ACC112 (cell line): ENCODE measurements around the gene CDH23.

ENCODE experiments used
- H2AFZ ChIP-seq: fragments of 200-600 bp; sonication (generic); one replicate; pipeline ENCODE4 v1.6.0; 2017; ENCODE audit warnings: antibody characterized with exemption, low read length; ENCODE audit not compliant: unreplicated experiment
- H3K27ac ChIP-seq: fragments of 200-600 bp; sonication (generic); 2 replicates; pipeline ENCODE4 v1.5.1; 2014; ENCODE audit warnings: low read depth, mild to moderate bottlenecking, antibody characterized with exemption, low read length, moderate library complexity
- H3K27me3 ChIP-seq: fragments of 200-600 bp; sonication (generic); 2 replicates; pipeline ENCODE4 v1.6.1; 2014; ENCODE audit warnings: mild to moderate bottlenecking, antibody characterized with exemption, low read length, moderate library complexity, mixed read lengths; ENCODE audit not compliant: insufficient read depth
- H3K36me3 ChIP-seq: fragments of 200-600 bp; sonication (generic); 2 replicates; pipeline ENCODE4 v1.6.1; 2016; ENCODE audit warnings: mild to moderate bottlenecking, antibody characterized with exemption, low read length, moderate library complexity, mixed read lengths; ENCODE audit not compliant: insufficient read depth
- H3K4me1 ChIP-seq: fragments of 200-600 bp; sonication (generic); one replicate; pipeline ENCODE4 v1.6.1; 2016; ENCODE audit warnings: low read length, mixed read lengths; ENCODE audit not compliant: insufficient read depth, unreplicated experiment, control insufficient read depth
- H3K4me3 ChIP-seq: fragments of 200-600 bp; sonication (generic); 2 replicates; pipeline ENCODE4 v1.5.1; 2014; ENCODE audit warnings: mild to moderate bottlenecking, low read depth, low read length
- H3K79me2 ChIP-seq: fragments of 200-600 bp; sonication (generic); one replicate; pipeline ENCODE4 v1.6.0; 2016; ENCODE audit warnings: low read length; ENCODE audit not compliant: control insufficient read depth, unreplicated experiment, insufficient read depth

The CDH23 gene

DNA sequence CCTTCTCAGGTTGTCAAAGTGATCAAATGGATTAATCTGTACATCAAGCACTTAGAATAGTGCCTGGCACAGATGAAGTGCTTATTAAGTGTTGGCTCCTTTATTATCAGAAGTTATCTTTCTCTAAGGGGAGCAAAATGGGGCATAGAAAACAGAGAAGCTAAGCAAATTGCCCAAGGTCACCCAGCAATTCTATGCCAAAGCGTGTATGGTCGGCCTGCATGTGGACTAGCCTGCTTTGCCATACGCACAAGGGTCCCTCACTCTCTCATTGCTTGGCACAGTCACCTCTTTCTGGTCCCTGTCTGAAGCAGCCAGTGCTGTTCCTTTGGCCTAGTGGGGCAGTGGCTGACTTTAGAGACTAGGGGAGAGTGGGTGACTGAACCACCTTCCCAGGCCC lies 45.3 kb downstream of the CDH23 start:
- no peak overlapping the region for H2AFZ ChIP-seq
- H3K27me3 ChIP-seq, result peaks cover 14% of the 10 kb centered on the region

GRCh38 chr10:71442859-71443570 lies 46.3 kb downstream of the CDH23 start:
- H3K4me3 ChIP-seq, result no peak overlapping the region
- no peaks in the 10 kb centered on the region for H3K36me3 ChIP-seq
- no peak overlapping the region for H2AFZ ChIP-seq
- H3K27ac ChIP-seq, result no peak overlapping the region
- H3K27me3 ChIP-seq, result peaks cover 14% of the 10 kb centered on the region
- no peaks in the 10 kb centered on the region for H3K4me1 ChIP-seq
- no peaks in the 10 kb centered on the region for H3K79me2 ChIP-seq

More for the DNA sequence above, 45.3 kb downstream of the CDH23 start:
- Histone ChIP-seq H3K79me2 (no peaks in the 10 kb centered on the region), H3K27ac (no peak overlapping the region), H3K4me1 (no peaks in the 10 kb centered on the region), H3K4me3 (no peak overlapping the region), H3K36me3 (no peaks in the 10 kb centered on the region)

DNA sequence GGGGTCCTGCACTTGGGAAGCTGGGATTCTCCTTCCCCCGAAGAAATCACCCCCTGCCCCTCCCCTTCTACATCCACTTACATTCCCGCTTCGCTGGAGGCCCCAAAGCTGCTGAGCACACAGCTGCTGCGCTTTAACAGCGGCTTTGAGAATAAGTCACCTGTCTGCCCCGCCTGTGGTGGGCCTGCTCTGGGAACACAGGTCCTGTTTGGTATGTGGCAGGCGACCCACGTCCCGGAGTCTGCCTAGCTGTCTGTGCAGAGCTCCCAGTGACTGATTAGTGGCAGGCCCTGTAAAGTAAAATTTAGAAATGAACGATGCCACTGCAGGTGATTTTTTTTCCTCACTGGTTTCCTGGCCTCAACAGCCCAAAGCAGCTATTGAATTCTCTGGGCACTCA lies 47.0 kb downstream of the CDH23 start:
- Histone ChIP-seq H3K27ac (no peak overlapping the region), H3K27me3 (peaks cover 14% of the 10 kb centered on the region), H2AFZ (no peak overlapping the region), H3K79me2 (no peaks in the 10 kb centered on the region), H3K36me3 (no peaks in the 10 kb centered on the region), H3K4me1 (no peaks in the 10 kb centered on the region), H3K4me3 (no peak overlapping the region)

GRCh38 chr10:71444284-71445054 lies 47.7 kb downstream of the CDH23 start:
- Histone ChIP-seq H3K27ac (no peak overlapping the region), H3K36me3 (no peaks in the 10 kb centered on the region), H2AFZ (no peak overlapping the region), H3K4me3 (no peak overlapping the region), H3K27me3 (peaks cover 14% of the 10 kb centered on the region), H3K4me1 (no peaks in the 10 kb centered on the region), H3K79me2 (no peaks in the 10 kb centered on the region)

DNA sequence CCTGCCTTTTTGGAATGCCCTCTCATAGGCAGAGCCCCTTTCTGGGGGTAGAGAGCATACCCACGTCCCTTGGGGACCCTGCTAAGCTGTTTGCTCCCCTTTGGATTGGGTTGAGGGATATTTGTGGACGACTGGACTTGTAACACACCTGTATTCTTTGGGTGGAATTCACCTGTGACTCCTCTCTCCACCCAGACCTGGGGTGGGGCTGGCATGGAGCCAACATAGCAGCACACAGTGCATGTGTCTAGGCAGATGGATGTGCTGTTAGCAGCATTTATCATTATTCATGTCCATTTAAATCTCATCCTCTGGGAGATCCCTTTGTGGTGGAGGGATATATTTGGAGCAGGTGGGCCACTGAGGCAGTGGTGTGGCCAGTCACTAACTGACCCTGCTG lies 51.0 kb downstream of the CDH23 start:
- Histone ChIP-seq H3K4me3 (no peak overlapping the region), H3K79me2 (no peaks in the 10 kb centered on the region), H3K27me3 (peaks cover 10% of the 10 kb centered on the region; the same call in 1 of the 2 replicates), H2AFZ (no peak overlapping the region), H3K4me1 (no peaks in the 10 kb centered on the region), H3K27ac (no peak overlapping the region), H3K36me3 (no peaks in the 10 kb centered on the region)

DNA sequence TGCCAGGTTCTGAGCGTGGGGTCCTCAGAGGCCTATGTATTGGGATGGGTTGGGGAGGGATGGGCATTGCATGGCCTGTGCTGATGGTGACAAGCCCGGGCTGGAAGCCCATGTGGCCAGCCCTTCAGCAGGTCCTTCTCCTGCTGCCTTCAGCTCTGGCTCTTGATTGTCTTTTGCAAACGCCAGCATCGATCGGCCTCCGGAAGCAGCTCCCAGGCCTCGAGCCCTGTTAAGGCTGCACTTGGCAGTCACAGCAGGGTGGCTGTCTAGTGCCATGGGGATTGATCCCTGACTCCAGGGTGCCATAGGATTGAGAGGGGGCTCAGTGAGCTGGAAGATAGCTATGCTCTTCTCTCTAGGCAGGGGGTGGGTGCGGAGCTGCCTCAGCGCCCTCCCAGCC lies 51.4 kb downstream of the CDH23 start:
- Histone ChIP-seq H3K27ac (no peak overlapping the region), H3K4me3 (no peak overlapping the region), H3K4me1 (no peaks in the 10 kb centered on the region), H3K36me3 (no peaks in the 10 kb centered on the region), H3K79me2 (no peaks in the 10 kb centered on the region), H2AFZ (no peak overlapping the region), H3K27me3 (peaks cover 14% of the 10 kb centered on the region; the same call in 1 of the 2 replicates)

DNA sequence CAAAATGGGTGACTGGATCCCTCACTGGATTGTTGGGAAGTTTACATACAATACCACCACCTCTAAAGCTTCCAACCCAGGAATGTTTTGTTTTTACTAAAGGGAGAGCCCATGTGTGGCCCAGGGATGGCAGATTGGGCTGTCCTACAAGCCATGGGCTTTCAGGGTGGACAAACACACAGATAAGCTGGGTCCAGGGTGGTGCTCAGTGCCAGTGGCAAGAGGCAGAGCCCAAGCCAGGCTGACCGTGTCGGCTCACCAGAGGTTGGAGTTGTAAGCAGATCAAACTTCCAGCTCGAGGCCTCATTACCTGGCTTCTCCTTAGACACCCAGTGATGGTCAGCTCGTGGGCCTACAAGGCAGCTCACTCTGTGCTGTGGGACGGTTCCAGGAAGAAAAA lies 52.3 kb downstream of the CDH23 start:
- H3K4me3 ChIP-seq, result no peak overlapping the region
- H3K4me1 ChIP-seq, result no peaks in the 10 kb centered on the region
- H3K27ac ChIP-seq, result no peak overlapping the region
- no peaks in the 10 kb centered on the region for H3K79me2 ChIP-seq
- peaks cover 20% of the 10 kb centered on the region for H3K27me3 ChIP-seq
- H3K36me3 ChIP-seq, result no peaks in the 10 kb centered on the region
- no peak overlapping the region for H2AFZ ChIP-seq

DNA sequence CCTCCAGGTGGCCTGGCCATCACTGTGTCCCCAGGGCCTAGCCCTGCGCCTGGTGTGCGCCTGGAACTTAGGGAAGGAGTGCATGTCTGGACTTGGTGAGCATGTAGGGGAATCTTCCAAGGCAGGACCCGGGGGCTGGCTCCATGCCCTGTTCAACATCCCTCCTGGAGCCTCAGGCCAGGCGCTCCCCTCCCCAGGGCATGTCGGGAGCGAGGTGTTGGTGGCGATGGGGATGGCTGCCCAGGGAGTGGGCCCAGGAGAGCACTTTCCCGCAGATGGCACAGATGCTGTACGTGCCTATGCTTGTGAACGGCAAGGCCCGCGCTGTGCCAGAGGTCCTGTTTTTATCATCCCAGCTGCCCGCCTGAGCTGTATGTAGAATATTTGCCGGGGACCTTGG lies 55.0 kb downstream of the CDH23 start:
- H3K27ac ChIP-seq, result no peak overlapping the region
- no peak overlapping the region for H3K4me3 ChIP-seq
- no peaks in the 10 kb centered on the region for H3K36me3 ChIP-seq
- no peaks in the 10 kb centered on the region for H3K79me2 ChIP-seq
- H2AFZ ChIP-seq, result no peak overlapping the region
- H3K27me3 ChIP-seq, result peaks cover 35% of the 10 kb centered on the region
- H3K4me1 ChIP-seq, result no peaks in the 10 kb centered on the region

GRCh38 chr10:71453186-71453585 lies 56.5 kb downstream of the CDH23 start:
- H3K27ac ChIP-seq, result no peak overlapping the region
- H3K27me3 ChIP-seq, result peaks cover 49% of the 10 kb centered on the region
- H3K79me2 ChIP-seq, result no peaks in the 10 kb centered on the region
- H3K36me3 ChIP-seq, result no peaks in the 10 kb centered on the region
- H2AFZ ChIP-seq, result no peak overlapping the region
- H3K4me3 ChIP-seq, result no peak overlapping the region
- no peaks in the 10 kb centered on the region for H3K4me1 ChIP-seq

DNA sequence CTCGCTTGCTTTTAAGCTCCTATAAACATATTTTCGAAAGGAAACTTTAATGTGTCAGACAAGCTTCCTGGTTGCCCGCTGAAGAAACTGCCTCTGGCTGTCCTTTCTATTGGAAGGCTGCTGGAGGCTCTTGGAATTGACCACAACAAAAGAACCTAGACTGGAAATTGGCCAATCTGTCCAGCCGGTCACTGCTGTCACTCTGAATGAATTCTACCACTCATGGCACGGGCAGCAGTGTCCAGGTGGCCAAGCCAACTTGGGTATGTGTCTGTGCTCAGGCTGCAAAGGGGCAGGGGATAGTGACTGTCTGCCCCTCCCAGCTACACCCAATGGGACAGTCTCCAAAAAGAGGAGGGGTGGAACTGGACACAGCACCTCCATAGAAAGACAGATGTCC lies 57.6 kb downstream of the CDH23 start:
- Histone ChIP-seq H2AFZ (no peak overlapping the region), H3K4me3 (no peak overlapping the region), H3K27ac (no peak overlapping the region), H3K4me1 (no peaks in the 10 kb centered on the region), H3K27me3 (peaks cover 56% of the 10 kb centered on the region), H3K36me3 (no peaks in the 10 kb centered on the region), H3K79me2 (no peaks in the 10 kb centered on the region)

DNA sequence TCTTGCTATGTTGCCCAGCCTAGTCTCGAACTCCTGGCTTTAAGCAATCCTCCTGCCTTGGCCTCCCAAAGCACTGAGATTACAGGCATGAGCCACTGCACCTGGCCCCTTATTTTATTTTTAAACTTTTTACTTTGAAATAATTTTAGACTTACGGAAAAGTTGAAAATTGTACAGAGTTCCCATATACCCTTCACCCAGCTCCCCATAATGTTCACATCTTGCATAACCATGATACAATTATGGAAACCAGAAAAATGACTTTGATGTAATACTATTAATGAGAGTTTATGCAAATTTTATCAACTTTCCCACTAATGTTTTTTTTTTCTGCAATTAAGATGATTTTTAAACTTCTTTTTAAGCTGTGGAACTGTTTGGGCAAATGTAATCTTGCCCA lies 58.3 kb downstream of the CDH23 start:
- Histone ChIP-seq H3K4me1 (no peaks in the 10 kb centered on the region), H3K79me2 (no peaks in the 10 kb centered on the region), H3K36me3 (no peaks in the 10 kb centered on the region), H3K4me3 (no peak overlapping the region), H2AFZ (no peak overlapping the region), H3K27me3 (peaks cover 62% of the 10 kb centered on the region), H3K27ac (no peak overlapping the region)
